Kidney epithelial cell (primary cell): ENCODE results near the gene DPYSL4. TPM values are rescaled to one million over a fixed set of nuclear protein-coding genes. Genes with fewer than 3 reads are reported as not detected.

Experiments used
- DNase-seq: peaks from one replicate; pipeline ENCODE4 v3.0.0-alpha.2; 2010; ENCODE audit warnings: low read depth
- H3K27me3 ChIP-seq: 2 replicates; pipeline ENCODE4 v1.6.0; 2011; ENCODE audit warnings: low read length; ENCODE audit not compliant: control insufficient read depth, insufficient read depth
- H3K36me3 ChIP-seq: 2 replicates; pipeline ENCODE4 v1.5.1; 2011; ENCODE audit warnings: low read length; ENCODE audit not compliant: control insufficient read depth, insufficient read depth
- H3K4me3 ChIP-seq: 2 replicates; pipeline ENCODE4 v1.5.1; 2011; ENCODE audit warnings: low read depth, mild to moderate bottlenecking, control low read depth, low read length
- total RNA-seq: library from RNA; depleted of rRNA; stranded (reverse); fragments of >200 nt; gene quantifications from 2 replicates; pipeline ENCODE4 v1.2.3, GENCODE V29; 2015
- TF ChIP-seq, protein P1 (sequence below): IDR thresholded peaks from 2 replicates; pipeline ENCODE4 v1.5.1; 2011; ENCODE audit warnings: mild to moderate bottlenecking, moderate library complexity, low read length, control low read depth, inconsistent platforms; ENCODE audit not compliant: insufficient read depth, poor library complexity, severe bottlenecking

Gene DPYSL4
- total RNA-seq, 1 donor from 2014 or later, result 15.3 TPM

GRCh38 chr10:132206377-132206745 is 19.6 kb downstream of the DPYSL4 start:
- Histone ChIP-seq H3K36me3 (no peaks in the 10 kb centered on the region), H3K4me3 (no peak overlapping the region), H3K27me3 (no peaks in the 10 kb centered on the region)
- no peak for DNase-seq
- TF ChIP-seq, protein P1, sequence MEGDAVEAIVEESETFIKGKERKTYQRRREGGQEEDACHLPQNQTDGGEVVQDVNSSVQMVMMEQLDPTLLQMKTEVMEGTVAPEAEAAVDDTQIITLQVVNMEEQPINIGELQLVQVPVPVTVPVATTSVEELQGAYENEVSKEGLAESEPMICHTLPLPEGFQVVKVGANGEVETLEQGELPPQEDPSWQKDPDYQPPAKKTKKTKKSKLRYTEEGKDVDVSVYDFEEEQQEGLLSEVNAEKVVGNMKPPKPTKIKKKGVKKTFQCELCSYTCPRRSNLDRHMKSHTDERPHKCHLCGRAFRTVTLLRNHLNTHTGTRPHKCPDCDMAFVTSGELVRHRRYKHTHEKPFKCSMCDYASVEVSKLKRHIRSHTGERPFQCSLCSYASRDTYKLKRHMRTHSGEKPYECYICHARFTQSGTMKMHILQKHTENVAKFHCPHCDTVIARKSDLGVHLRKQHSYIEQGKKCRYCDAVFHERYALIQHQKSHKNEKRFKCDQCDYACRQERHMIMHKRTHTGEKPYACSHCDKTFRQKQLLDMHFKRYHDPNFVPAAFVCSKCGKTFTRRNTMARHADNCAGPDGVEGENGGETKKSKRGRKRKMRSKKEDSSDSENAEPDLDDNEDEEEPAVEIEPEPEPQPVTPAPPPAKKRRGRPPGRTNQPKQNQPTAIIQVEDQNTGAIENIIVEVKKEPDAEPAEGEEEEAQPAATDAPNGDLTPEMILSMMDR, result no peak

- Histone ChIP-seq H3K27me3 (no peaks in the 10 kb centered on the region), H3K4me3 (no peak overlapping the region), H3K36me3 (no peaks in the 10 kb centered on the region)
- no peak for DNase-seq
- TF ChIP-seq, protein P1, result no peak
Measured at GRCh38 chr10:132206806-132207535, 20.2 kb downstream of the DPYSL4 start.

- Histone ChIP-seq H3K4me3 (no peak overlapping the region), H3K36me3 (no peaks in the 10 kb centered on the region), H3K27me3 (no peaks in the 10 kb centered on the region)
- TF ChIP-seq, protein P1, result no peak
- no peak for DNase-seq
Measured at GRCh38 chr10:132207536-132208461, 21.1 kb downstream of the DPYSL4 start.

DNA sequence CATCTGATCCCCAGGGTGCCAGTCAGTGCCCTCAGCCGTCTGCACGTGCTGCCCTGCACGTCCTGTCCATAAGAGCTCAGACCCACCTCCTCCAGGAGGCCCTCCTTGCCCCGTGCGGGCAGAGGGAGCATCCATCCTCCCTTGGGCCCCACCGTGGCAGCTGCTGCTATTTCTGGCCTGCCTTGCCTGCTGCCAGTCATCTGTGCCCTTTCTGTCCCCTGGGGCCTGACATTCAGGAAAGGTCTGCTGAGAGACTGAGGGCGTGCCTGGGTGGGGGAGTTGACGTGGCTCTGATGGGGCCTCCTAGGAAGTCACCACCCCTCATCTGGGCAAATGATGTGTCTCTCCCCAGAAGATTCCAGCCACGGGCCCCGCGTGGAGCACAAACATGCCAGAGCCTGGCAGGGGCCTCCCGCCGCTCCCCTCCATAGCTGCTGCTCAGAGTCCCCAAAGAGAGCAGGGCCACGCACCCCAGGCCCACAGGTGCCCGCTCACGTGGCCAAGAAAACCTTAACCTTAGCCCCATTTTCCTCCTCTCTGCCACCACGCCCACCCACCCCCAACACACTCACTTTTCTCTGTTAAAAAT is 21.8 kb downstream of the DPYSL4 start:
- TF ChIP-seq, protein P1, result no peak
- no peaks in the 10 kb centered on the region for H3K27me3 ChIP-seq
- H3K36me3 ChIP-seq, result no peaks in the 10 kb centered on the region
- DNase-seq, result no peak
- H3K4me3 ChIP-seq, result no peak overlapping the region

DNA sequence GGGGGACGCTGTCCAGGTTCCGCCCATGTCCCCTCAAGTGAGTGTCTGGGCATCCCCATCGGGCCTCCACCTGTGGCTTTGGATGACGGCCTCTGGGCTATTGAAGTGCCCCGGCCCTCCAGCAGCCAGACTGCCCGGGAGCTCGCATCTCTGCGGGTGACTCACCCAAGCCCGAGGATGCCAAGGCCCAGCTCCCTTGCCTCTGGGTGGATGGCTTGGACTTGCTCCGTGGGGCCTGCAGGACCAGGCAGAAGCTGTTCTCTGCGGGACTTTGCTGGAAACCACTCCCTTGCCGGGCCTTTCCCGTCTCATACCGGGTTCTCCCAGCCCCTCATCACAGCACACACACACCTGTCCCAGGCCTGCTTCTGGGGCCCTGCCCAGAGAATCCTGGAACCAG is 22.4 kb downstream of the DPYSL4 start:
- H3K27me3 ChIP-seq, result no peaks in the 10 kb centered on the region
- H3K36me3 ChIP-seq, result no peaks in the 10 kb centered on the region
- DNase-seq, result no peak
- TF ChIP-seq, protein P1, result no peak
- H3K4me3 ChIP-seq, result no peak overlapping the region
